Effector memory CD8-positive, alpha-beta T cell (primary cell): ENCODE results near the gene KCNIP3.

Experiments
- ATAC-seq: fragments of 150-1000 bp; cut with Tn5 transposase; replicated peaks from 2 replicates; pipeline ENCODE4 v1.10.0; 2021; ENCODE audit warnings: mild to moderate bottlenecking, moderate library complexity
- DNase-seq, 3 experiments: peaks; one replicate each; pipeline ENCODE4 v3.0.0; 2021
- H3K27ac Mint-ChIP-seq, 2 donors: one replicate each; pipeline ENCODE4 v1.8.0; 2022; ENCODE audit warnings: mild to moderate bottlenecking in 2 of 2, mixed read lengths in 2 of 2, moderate library complexity in 2 of 2
- H3K27me3 Mint-ChIP-seq, 2 donors: one replicate each; pipeline ENCODE4 v1.8.0; 2022; ENCODE audit warnings: mixed read lengths in 2 of 2
- H3K36me3 Mint-ChIP-seq: one replicate; pipeline ENCODE4 v1.8.0; 2022; ENCODE audit warnings: mild to moderate bottlenecking, moderate library complexity, mixed read lengths; ENCODE audit not compliant: insufficient read depth
- H3K4me1 Mint-ChIP-seq, 2 donors: one replicate each; pipeline ENCODE4 v1.8.0; 2022; ENCODE audit warnings: low read depth in 2 of 2, mixed read lengths in 2 of 2
- H3K4me3 Mint-ChIP-seq, 2 donors: one replicate each; pipeline ENCODE4 v1.8.0; 2022; ENCODE audit warnings: mild to moderate bottlenecking in 2 of 2, mixed read lengths in 2 of 2, moderate library complexity in 2 of 2
- H3K9me3 Mint-ChIP-seq, 2 donors: one replicate each; pipeline ENCODE4 v1.8.0; 2022; ENCODE audit warnings: mixed read lengths in 2 of 2

Gene KCNIP3

GRCh38 chr2:95326433-95327140, 29.4 kb downstream of the KCNIP3 start:
- no peak overlapping the region for H3K27ac Mint-ChIP-seq
- H3K27me3 Mint-ChIP-seq: no peaks in the 10 kb centered on the region
- ATAC-seq (no peak), DNase-seq (no peak)
- no peak overlapping the region for H3K4me3 Mint-ChIP-seq
- no peaks in the 10 kb centered on the region for H3K9me3 Mint-ChIP-seq
- H3K36me3 Mint-ChIP-seq: no peaks in the 10 kb centered on the region
- H3K4me1 Mint-ChIP-seq: no peaks in the 10 kb centered on the region

- Mint-ChIP-seq H3K36me3 (no peaks in the 10 kb centered on the region), H3K27me3 (no peaks in the 10 kb centered on the region), H3K27ac (no peak overlapping the region), H3K9me3 (no peaks in the 10 kb centered on the region), H3K4me1 (no peaks in the 10 kb centered on the region), H3K4me3 (no peak overlapping the region)
- DNase-seq: no peak
- no peak for ATAC-seq
These were observed 30.7 kb downstream of the KCNIP3 start for GRCh38 chr2:95327861-95328260.

GRCh38 chr2:95328358-95329125, 31.4 kb downstream of the KCNIP3 start:
- DNase-seq (no peak), ATAC-seq (no peak)
- H3K36me3 Mint-ChIP-seq: no peaks in the 10 kb centered on the region
- no peaks in the 10 kb centered on the region for H3K9me3 Mint-ChIP-seq
- H3K27ac Mint-ChIP-seq: no peak overlapping the region
- no peaks in the 10 kb centered on the region for H3K4me1 Mint-ChIP-seq
- no peak overlapping the region for H3K4me3 Mint-ChIP-seq
- H3K27me3 Mint-ChIP-seq: no peaks in the 10 kb centered on the region

- Mint-ChIP-seq H3K4me3 (no peak overlapping the region), H3K27ac (no peak overlapping the region), H3K9me3 (no peaks in the 10 kb centered on the region), H3K36me3 (no peaks in the 10 kb centered on the region), H3K27me3 (no peaks in the 10 kb centered on the region), H3K4me1 (no peaks in the 10 kb centered on the region)
- no peak for ATAC-seq
- DNase-seq: no peak
These were observed 32.3 kb downstream of the KCNIP3 start for GRCh38 chr2:95329401-95329800.

GRCh38 chr2:95329891-95330793, 33.0 kb downstream of the KCNIP3 start:
- no peaks in the 10 kb centered on the region for H3K9me3 Mint-ChIP-seq
- no peaks in the 10 kb centered on the region for H3K36me3 Mint-ChIP-seq
- no peaks in the 10 kb centered on the region for H3K27me3 Mint-ChIP-seq
- H3K27ac Mint-ChIP-seq: no peak overlapping the region
- no peak overlapping the region for H3K4me3 Mint-ChIP-seq
- ATAC-seq: no peak
- DNase-seq: no peak
- no peaks in the 10 kb centered on the region for H3K4me1 Mint-ChIP-seq

- no peak for ATAC-seq
- Mint-ChIP-seq H3K27me3 (no peaks in the 10 kb centered on the region), H3K9me3 (no peaks in the 10 kb centered on the region), H3K27ac (no peak overlapping the region), H3K36me3 (no peaks in the 10 kb centered on the region), H3K4me1 (no peaks in the 10 kb centered on the region), H3K4me3 (no peak overlapping the region)
- no peak for DNase-seq
These were observed 33.7 kb downstream of the KCNIP3 start for GRCh38 chr2:95330794-95331338.

- Mint-ChIP-seq H3K4me1 (no peaks in the 10 kb centered on the region), H3K27ac (no peak overlapping the region), H3K4me3 (no peak overlapping the region), H3K36me3 (no peaks in the 10 kb centered on the region), H3K9me3 (no peaks in the 10 kb centered on the region), H3K27me3 (no peaks in the 10 kb centered on the region)
- ATAC-seq (no peak), DNase-seq (no peak)
These were observed 34.5 kb downstream of the KCNIP3 start for GRCh38 chr2:95331606-95332005.

- no peak for DNase-seq
- ATAC-seq: no peak
- Mint-ChIP-seq H3K4me3 (no peak overlapping the region), H3K9me3 (no peaks in the 10 kb centered on the region), H3K36me3 (no peaks in the 10 kb centered on the region), H3K27ac (no peak overlapping the region), H3K27me3 (no peaks in the 10 kb centered on the region), H3K4me1 (no peaks in the 10 kb centered on the region)
These were observed 34.9 kb downstream of the KCNIP3 start for GRCh38 chr2:95332036-95332435.

- Mint-ChIP-seq H3K27me3 (peaks cover 0 to 6% of the 10 kb centered on the region in 2 donors), H3K36me3 (no peaks in the 10 kb centered on the region), H3K4me3 (no peak overlapping the region), H3K27ac (no peak overlapping the region), H3K9me3 (no peaks in the 10 kb centered on the region), H3K4me1 (no peaks in the 10 kb centered on the region)
- ATAC-seq (no peak), DNase-seq (no peak)
These were observed 35.9 kb downstream of the KCNIP3 start for GRCh38 chr2:95333056-95333455.

GRCh38 chr2:95333888-95334338, 36.8 kb downstream of the KCNIP3 start:
- ATAC-seq: no peak
- Mint-ChIP-seq H3K4me1 (no peaks in the 10 kb centered on the region), H3K27me3 (peaks cover 0 to 6% of the 10 kb centered on the region in 2 donors), H3K4me3 (no peak overlapping the region), H3K9me3 (no peaks in the 10 kb centered on the region), H3K36me3 (no peaks in the 10 kb centered on the region), H3K27ac (no peak overlapping the region)
- no peak for DNase-seq

GRCh38 chr2:95334916-95335641, 37.9 kb downstream of the KCNIP3 start:
- Mint-ChIP-seq H3K4me1 (no peaks in the 10 kb centered on the region), H3K4me3 (no peak overlapping the region), H3K36me3 (no peaks in the 10 kb centered on the region), H3K27me3 (peaks cover 0 to 6% of the 10 kb centered on the region in 2 donors), H3K27ac (no peak overlapping the region), H3K9me3 (no peaks in the 10 kb centered on the region)
- ATAC-seq (no peak), DNase-seq (no peak)

- Mint-ChIP-seq H3K27me3 (peaks cover 5 to 9% of the 10 kb centered on the region in 2 donors), H3K4me3 (no peak overlapping the region)
These were observed 39.3 kb downstream of the KCNIP3 start for GRCh38 chr2:95336406-95336805.

GRCh38 chr2:95337829-95338228, 40.7 kb downstream of the KCNIP3 start:
- ATAC-seq: no peak
- no peaks in the 10 kb centered on the region for H3K4me1 Mint-ChIP-seq
- H3K36me3 Mint-ChIP-seq: no peaks in the 10 kb centered on the region
- no peak overlapping the region for H3K27ac Mint-ChIP-seq
- H3K4me3 Mint-ChIP-seq: no peak overlapping the region
- no peaks in the 10 kb centered on the region for H3K9me3 Mint-ChIP-seq
- peaks cover 19 to 22% of the 10 kb centered on the region in 2 donors for H3K27me3 Mint-ChIP-seq
- no peak for DNase-seq

More at GRCh38 chr2:95336406-95336805, 39.3 kb downstream of the KCNIP3 start:
- ATAC-seq (no peak), DNase-seq (no peak)
- Mint-ChIP-seq H3K9me3 (no peaks in the 10 kb centered on the region), H3K4me1 (no peaks in the 10 kb centered on the region), H3K27ac (no peak overlapping the region), H3K36me3 (no peaks in the 10 kb centered on the region)
